NCI-H2171 (cell line): Measurements from ENCODE around the gene PSMC5.
A peak's percentile ranks its signal among the peaks of the same experiment; 100 is the strongest.

ENCODE experiments used
- DNase-seq: peaks from one replicate; lab custom pipeline; 2025; lab: John Stamatoyannopoulos, UW

The PSMC5 gene

DNA sequence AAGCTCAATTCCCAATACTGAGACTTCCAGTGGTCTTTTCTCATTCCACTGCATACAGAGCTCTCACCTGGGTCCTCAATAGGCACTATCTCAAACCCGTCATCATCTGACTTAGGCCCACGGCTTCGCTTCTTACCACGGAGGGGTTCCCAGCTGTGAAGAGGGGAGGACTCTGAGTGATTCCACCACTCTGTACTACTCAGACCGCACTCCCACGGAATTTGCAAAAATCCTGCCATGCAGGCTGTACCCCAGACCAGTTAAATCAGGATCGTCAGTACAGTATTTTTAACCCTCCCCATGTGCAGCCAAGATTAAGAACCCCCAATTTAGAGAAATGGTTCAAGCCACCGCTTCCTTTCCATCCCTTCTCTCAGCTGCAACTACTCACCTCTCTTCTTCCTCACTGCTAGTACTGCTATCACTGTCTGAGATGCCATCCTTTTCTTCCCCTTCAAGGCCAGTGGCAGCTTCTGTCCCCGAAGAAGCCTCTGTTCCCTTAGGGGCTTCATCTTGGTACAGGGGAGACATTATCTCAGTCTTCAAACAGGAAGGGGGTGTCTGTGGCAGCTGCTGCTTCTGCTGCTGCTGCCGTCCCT lies 6.2 kb upstream of the PSMC5 start:
- DNase-seq, result no peak

- DNase-seq, result no peak
Observed at GRCh38 chr17:63821804-63822203, 5.4 kb upstream of the PSMC5 start.

GRCh38 chr17:63822537-63822936 lies 4.7 kb upstream of the PSMC5 start:
- no peak for DNase-seq

- DNase-seq, result no peak
Observed at GRCh38 chr17:63823659-63824331, 3.4 kb upstream of the PSMC5 start.

DNA sequence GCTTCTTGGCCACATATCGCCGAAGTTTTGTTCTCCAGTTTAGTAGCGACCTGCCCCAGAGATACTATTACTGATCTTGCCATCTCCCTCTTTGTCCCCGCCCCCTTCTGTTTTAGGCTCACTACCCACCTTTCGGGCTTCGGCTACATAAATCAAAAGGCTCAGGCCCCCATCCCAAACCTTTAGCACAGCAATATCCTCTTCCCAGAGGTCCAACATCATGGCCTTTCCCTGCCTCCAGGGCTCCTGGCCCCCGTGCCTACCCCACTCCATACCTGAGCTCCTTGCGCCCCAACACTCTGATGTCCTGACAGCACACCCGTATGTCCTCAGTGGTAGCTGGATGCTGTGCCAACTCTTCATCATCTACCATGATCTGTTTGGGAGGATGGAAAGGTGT lies 2.9 kb upstream of the PSMC5 start:
- no peak for DNase-seq

GRCh38 chr17:63826468-63827001 lies 696 bp upstream of the PSMC5 start:
- DNase-seq, result no peak

DNA sequence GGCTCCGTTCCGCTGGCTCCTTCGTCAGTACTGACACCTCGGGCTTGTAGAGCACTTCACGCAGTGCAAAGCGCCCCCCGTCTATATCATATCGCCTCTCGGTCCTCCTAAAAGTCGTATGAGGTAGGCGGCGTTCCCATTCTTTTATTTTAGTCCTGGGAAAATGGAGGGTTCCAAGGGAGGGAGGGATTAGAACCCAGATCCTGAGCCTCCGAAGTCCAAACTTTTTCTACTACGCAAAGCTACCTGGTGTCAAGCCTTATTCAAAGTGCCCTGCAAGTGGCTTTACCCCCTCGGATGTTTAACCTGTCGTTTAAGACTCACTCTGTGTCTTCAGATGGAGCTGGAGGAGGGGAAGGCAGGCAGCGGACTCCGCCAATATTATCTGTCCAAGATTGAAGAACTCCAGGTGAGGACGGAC lies 580 bp downstream of the PSMC5 start:
- DNase-seq, result no peak

DNA sequence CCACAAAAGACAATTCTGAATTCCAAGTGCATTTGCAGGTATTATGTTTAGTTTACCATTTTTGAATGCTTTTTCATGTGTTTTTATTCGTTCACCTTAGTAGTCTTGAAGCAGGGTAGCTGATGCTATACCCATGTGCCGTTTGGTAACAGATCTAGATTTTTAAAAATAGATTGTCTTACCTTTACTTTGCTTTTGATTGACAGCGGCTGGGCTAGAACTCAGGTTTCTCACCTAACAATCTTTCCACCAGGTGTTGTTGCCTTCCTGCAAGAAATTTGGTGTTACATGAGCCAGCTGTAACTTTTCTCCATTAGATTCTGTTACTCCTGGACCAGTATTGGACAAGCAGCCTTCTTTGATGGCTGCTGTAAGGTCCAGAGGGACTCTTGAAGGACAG lies 1.7 kb downstream of the PSMC5 start:
- DNase-seq, result no peak

GRCh38 chr17:63830278-63830677 lies 3.0 kb downstream of the PSMC5 start:
- no peak for DNase-seq

GRCh38 chr17:63830904-63831491 lies 3.8 kb downstream of the PSMC5 start:
- DNase-seq, result no peak

- DNase-seq, result no peak
Observed at GRCh38 chr17:63831505-63831904, 4.3 kb downstream of the PSMC5 start.

GRCh38 chr17:63832014-63832413 lies 4.8 kb downstream of the PSMC5 start:
- DNase-seq, result no peak

DNA sequence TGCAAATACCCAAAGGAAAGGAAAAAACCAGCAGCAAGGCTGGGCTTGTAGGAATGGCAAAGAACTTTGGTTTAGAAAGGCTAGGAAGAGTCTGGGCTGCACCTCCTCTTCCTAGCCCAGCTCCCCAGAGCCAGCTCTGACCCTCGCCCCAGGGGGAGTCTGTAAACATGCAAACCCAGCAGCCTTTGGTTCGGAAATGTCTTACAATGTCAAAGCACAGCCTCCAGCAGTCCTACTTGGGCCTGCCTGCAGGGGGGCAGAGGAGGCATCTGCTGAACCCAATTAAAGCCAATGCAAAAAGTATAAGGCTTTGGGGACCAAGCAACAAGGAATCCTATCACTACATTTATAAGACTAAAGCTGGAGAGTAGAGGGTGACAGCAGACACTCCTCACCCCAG lies 5.2 kb downstream of the PSMC5 start:
- DNase-seq, result no peak

GRCh38 chr17:63833026-63833740 lies 6.0 kb downstream of the PSMC5 start:
- no peak for DNase-seq

DNA sequence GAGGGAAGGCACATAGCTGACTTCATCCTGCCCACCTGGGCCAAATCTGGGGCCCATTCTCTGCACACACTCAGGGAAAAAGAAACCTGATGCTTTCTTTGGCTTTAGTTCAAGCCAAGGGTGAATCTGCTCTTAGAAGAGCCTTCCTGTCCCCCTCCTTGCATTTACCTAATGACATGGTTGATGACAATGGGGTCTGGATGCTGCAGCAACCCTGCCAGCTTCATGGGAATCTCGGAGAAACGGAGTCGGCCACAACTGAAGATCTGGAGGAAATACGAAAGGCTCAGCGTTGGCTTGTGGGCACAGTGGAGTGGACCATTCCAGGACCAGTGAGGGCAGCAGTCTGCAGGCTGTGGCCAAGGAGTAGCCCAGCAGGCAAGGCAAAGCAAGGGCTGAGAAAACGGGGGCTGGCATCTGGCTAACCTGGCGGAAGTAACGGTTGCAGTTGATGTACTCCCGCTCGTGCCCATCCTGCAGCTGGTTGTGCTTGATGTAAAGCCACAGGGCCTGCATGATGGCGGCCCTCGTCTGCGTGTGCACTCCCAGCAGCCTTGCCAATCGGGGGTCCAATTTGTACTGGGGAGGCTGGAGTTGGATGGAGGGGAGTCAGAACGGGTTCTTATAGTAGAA lies 6.6 kb downstream of the PSMC5 start:
- DNase-seq, result no peak

DNA sequence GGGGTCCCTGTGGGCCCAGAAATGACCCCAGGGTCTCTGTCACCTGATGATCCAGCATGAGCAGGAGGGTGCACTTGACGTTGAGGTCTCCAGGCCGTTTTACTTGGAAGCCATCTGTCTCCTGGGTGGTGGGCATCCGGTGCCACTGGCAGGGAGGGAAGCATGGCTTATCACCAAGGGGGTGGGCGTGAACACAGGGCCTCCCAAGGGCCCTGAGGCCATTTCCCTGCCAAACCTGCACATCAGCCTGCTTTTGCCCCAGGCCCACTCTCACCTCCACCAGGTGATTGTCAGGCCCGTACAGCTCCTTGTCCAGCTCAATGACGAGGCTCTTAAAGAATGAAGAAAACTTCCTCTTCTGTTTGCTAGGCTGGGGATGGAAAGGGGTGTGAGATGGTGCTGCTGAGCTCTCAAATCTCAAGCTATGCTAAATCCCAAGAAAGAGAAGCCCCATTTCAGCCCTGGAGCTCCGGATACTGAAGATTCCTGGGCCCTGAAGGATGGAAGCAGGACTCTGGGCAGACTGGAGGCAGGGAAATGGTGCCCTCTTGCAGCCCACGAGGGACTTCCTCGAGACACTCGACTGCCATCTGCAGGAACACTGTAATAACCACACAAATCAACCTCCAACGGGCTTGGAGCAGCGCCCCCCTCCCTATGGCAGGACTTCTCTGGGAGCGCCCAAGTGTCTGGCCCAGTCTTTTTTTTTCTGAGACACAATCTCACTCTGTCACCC lies 7.4 kb downstream of the PSMC5 start:
- DNase-seq, result peak; percentile 52

DNA sequence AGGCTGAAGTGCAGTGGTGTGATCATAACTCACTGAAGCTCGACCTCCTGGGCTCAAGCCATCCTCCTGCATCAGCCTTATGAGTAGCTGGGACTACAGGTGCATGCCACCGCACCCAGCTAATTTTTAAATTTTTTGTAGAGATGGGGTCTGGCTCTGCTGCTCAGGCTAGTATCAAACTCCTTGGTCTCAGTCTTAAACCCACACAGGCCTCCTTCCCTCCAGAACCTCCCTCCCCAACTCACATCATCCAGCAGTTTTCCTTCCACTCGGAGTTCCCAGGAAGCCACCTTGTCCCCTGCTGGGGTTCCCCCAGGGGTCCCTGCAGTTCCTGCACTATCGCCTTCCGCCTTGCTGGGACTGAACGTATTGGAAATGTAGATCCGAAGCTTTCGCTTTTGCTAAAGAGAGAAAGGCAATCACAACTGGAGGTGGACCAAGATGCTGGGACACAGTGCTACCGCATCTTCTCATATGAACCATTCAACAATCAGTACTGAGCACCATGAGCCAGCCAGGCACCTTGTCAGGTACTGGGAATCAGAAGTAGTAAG lies 8.0 kb downstream of the PSMC5 start:
- DNase-seq, result no peak

DNA sequence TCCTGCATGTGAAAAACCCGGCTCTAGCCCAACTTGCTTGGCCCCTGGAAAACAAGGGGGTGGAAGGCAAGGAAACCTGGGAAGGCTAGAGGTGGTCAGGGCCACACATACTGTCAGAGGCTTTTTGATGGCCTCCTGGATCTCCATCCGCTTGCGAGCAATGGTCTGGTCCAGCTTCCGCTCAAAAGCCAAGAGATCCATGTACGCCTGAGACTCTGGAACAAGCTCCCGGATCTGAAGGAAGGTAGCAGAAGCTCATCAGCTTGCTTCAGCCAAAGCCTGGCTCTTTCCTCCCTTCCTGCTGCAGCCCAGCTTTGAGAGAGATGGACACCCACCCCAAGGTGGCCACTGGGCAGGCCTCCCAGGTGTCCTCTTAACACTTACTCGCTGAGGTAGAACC lies 9.6 kb downstream of the PSMC5 start:
- no peak for DNase-seq

DNA sequence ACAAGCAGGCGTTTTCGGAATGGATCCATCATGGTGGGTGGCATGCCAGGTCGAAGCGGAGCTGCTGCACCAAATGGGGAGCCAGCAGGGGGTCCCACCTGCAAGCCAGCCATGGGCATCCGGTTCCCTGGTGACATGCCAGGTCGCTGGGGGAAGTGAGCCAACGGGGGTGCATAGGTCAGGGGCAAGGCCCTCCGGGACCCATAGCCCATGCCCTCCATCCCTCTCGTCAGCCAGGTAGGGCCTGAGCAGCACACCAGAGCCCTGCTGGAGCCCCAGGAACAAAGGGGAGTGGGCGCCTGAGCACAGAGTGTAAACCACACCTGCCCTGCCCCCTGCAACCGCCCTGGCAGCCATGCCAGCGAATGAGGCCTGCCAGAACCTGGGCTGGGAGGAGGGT lies 10.2 kb downstream of the PSMC5 start:
- DNase-seq, result no peak

DNA sequence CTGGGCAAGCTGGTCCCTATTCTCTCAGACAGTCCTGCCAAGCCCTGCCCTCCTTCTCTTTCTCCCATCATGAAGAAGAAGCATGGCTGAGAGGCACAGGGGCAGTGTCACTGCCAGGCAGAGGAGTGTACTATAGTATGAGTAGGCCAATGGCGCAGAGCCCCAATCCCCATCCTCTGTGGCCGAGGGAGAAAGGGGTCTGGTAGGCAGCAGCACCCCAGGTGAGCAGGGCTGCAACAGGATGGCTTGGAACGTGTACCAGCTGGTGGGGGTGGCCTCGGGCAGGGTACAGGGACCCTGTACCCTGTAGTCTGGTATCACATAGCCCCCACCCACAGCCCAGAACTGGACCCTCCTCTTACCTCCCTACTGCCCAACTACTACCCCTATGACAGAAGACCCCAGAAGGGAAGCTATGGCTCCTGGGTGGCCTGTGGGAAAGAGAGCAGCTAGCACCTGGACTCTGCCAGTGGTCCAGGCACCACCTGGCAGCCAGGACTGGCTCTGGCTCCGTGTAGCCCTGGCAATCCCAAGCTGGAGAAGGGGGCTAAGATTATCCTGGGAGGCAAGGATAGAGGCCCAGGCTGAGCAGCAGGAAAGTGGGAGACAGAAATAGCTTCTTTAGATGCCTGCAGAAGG lies 10.8 kb downstream of the PSMC5 start:
- no peak for DNase-seq

- DNase-seq, result no peak
Observed at GRCh38 chr17:63838631-63839171, 11.5 kb downstream of the PSMC5 start.
